ENCODE data around the gene ASPN. TPM values are rescaled to one million over a fixed set of nuclear protein-coding genes. Genes with fewer than 3 reads are reported as not detected.

The ASPN gene
- polyA plus RNA-seq, 1 donor from 2014 or later, result 0.35 TPM

- Histone ChIP-seq H3K9me3 (ENCODE audit: low read length) (no peaks in the 10 kb centered on the region), H2AFZ (ENCODE audit: low read depth, low read length) (no peak overlapping the region), H4K20me1 (ENCODE audit: insufficient read depth) (no peaks in the 10 kb centered on the region), H3F3A (ENCODE audit: insufficient read depth, low read length, poor library complexity, severe bottlenecking) (no peaks in the 10 kb centered on the region), H3K27ac (ENCODE audit: low read length) (no peak overlapping the region), H3K9me2 (ENCODE audit: insufficient read depth, low read length) (no peaks in the 10 kb centered on the region), H3K36me3 (ENCODE audit: insufficient read depth, low read length) (no peaks in the 10 kb centered on the region), H3K27me3 (ENCODE audit: insufficient read depth, low read depth, low read length) (no peaks in the 10 kb centered on the region), H3K4me2 (ENCODE audit: low read length) (no peak overlapping the region), H3K79me2 (replicated peaks; ENCODE audit: insufficient read depth, low read length) (no peaks in the 10 kb centered on the region), H3K4me3 (ENCODE audit: low read length) (no peak overlapping the region), H3K9ac (ENCODE audit: low read length) (no peak overlapping the region)
- no peak for TF ChIP-seq SMC3 (conservative IDR thresholded peaks at IDR 0.05; ENCODE audit: poor library complexity)
- no peak for TF ChIP-seq MXI1 (conservative IDR thresholded peaks at IDR 0.05; ENCODE audit: poor library complexity, severe bottlenecking)
- TF ChIP-seq EP300 (conservative IDR thresholded peaks at IDR 0.05; ENCODE audit: poor library complexity, severe bottlenecking), result no peak
- TF ChIP-seq TAF1 (IDR thresholded peaks at IDR 0.05; ENCODE audit: low read depth), result no peak
- TF ChIP-seq POLR2AphosphoS5 (IDR thresholded peaks at IDR 0.05), result no peak
- TF ChIP-seq EZH2 (IDR thresholded peaks at IDR 0.05; ENCODE audit: borderline replicate concordance, insufficient read depth, low read length, poor library complexity, severe bottlenecking), result no peak
- TF ChIP-seq, protein P1, sequence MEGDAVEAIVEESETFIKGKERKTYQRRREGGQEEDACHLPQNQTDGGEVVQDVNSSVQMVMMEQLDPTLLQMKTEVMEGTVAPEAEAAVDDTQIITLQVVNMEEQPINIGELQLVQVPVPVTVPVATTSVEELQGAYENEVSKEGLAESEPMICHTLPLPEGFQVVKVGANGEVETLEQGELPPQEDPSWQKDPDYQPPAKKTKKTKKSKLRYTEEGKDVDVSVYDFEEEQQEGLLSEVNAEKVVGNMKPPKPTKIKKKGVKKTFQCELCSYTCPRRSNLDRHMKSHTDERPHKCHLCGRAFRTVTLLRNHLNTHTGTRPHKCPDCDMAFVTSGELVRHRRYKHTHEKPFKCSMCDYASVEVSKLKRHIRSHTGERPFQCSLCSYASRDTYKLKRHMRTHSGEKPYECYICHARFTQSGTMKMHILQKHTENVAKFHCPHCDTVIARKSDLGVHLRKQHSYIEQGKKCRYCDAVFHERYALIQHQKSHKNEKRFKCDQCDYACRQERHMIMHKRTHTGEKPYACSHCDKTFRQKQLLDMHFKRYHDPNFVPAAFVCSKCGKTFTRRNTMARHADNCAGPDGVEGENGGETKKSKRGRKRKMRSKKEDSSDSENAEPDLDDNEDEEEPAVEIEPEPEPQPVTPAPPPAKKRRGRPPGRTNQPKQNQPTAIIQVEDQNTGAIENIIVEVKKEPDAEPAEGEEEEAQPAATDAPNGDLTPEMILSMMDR (IDR thresholded peaks at IDR 0.05; ENCODE audit: poor library complexity, severe bottlenecking), result no peak
- TF ChIP-seq, protein P2, sequence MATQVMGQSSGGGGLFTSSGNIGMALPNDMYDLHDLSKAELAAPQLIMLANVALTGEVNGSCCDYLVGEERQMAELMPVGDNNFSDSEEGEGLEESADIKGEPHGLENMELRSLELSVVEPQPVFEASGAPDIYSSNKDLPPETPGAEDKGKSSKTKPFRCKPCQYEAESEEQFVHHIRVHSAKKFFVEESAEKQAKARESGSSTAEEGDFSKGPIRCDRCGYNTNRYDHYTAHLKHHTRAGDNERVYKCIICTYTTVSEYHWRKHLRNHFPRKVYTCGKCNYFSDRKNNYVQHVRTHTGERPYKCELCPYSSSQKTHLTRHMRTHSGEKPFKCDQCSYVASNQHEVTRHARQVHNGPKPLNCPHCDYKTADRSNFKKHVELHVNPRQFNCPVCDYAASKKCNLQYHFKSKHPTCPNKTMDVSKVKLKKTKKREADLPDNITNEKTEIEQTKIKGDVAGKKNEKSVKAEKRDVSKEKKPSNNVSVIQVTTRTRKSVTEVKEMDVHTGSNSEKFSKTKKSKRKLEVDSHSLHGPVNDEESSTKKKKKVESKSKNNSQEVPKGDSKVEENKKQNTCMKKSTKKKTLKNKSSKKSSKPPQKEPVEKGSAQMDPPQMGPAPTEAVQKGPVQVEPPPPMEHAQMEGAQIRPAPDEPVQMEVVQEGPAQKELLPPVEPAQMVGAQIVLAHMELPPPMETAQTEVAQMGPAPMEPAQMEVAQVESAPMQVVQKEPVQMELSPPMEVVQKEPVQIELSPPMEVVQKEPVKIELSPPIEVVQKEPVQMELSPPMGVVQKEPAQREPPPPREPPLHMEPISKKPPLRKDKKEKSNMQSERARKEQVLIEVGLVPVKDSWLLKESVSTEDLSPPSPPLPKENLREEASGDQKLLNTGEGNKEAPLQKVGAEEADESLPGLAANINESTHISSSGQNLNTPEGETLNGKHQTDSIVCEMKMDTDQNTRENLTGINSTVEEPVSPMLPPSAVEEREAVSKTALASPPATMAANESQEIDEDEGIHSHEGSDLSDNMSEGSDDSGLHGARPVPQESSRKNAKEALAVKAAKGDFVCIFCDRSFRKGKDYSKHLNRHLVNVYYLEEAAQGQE (IDR thresholded peaks at IDR 0.05; ENCODE audit: borderline replicate concordance), result no peak
Observed at GRCh38 chr9:92435263-92435662, 47.0 kb downstream of the ASPN start.

DNA sequence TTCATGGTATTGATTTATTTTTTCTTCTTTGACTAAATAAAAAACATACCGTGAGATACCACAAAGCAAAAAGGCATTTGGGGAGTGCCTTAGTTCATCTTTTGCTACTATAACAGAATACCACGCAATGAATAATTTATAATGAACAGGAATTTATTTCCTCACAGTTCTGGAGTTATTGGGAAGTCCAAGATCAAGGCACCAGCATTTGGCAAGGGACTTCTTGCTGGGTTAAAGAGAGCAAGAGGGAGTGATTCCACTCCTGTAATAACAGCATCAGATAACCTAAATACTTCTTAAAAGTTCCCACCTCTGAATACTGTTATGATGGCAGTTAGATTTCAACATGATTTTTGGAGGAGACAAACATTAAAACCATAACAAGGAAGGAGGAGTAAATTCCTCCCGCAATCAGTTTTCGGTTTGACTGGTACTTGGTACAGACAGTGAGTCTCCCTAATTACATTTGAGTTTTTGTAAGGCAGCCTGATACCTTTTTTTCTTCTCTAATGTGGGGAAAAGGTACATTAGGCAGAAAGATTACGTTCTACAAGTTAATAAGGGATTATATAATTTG, 49.2 kb downstream of the ASPN start:
- Histone ChIP-seq H3K4me2 (ENCODE audit: low read length) (no peak overlapping the region), H3K36me3 (ENCODE audit: insufficient read depth, low read length) (no peaks in the 10 kb centered on the region), H3K9ac (ENCODE audit: low read length) (no peak overlapping the region), H3K27ac (ENCODE audit: low read length) (no peak overlapping the region), H3K9me3 (ENCODE audit: low read length) (no peaks in the 10 kb centered on the region), H3K4me3 (ENCODE audit: low read length) (no peak overlapping the region), H3K27me3 (ENCODE audit: insufficient read depth, low read depth, low read length) (no peaks in the 10 kb centered on the region), H3K9me2 (ENCODE audit: insufficient read depth, low read length) (no peaks in the 10 kb centered on the region), H2AFZ (ENCODE audit: low read depth, low read length) (no peak overlapping the region), H3K79me2 (replicated peaks; ENCODE audit: insufficient read depth, low read length) (no peaks in the 10 kb centered on the region), H4K20me1 (ENCODE audit: insufficient read depth) (no peaks in the 10 kb centered on the region), H3F3A (ENCODE audit: insufficient read depth, low read length, poor library complexity, severe bottlenecking) (no peaks in the 10 kb centered on the region)
- TF ChIP-seq POLR2AphosphoS5 (IDR thresholded peaks at IDR 0.05) (no peak), EP300 (conservative IDR thresholded peaks at IDR 0.05; ENCODE audit: poor library complexity, severe bottlenecking) (no peak), TAF1 (IDR thresholded peaks at IDR 0.05; ENCODE audit: low read depth) (no peak)
- TF ChIP-seq, protein P2 (IDR thresholded peaks at IDR 0.05; ENCODE audit: borderline replicate concordance), result no peak

All from neural cell (in vitro differentiated cells).